DMS153 (cell line): ENCODE measurements around the gene PTBP1.

Source experiments
- DNase-seq: peaks from one replicate; lab custom pipeline; 2025; lab: John Stamatoyannopoulos, UW

The PTBP1 gene

DNA sequence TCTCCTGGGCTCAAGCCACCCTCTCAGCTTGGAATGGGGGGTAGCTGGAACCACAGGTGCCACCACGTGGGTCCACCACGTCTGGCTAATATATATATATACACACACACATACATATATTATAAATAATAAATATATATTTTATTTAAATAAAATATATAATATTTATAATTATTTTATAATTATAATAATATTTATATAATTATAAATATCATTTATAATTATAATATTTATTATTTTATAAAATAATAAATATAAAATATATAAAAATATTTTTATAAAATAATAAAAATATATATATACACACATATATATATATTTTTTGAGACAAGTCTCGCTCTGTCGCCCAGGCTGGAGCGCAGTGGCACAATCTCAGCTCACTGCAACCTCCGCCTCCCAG lies 57.3 kb downstream of the PTBP1 start:
- no peak for DNase-seq

DNA sequence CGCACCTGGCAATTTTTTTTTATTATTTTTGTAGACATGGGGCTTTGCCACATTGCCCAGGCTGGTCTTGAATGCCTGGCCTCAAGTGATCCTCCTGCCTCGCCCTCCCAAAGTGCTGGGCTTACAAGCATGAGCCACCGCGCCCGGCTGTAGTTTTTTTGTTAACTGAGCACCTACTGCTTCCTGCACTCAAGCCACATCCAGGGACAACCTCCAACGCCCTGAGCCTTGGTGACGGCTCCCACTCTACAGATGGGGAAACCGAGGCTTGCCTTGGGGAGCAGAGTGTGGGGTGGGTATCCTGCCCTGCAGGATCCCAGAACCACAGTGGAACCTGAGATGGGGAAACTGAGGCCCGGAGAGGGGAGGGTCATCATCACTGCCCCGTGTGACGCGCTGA lies 57.9 kb downstream of the PTBP1 start:
- no peak for DNase-seq

DNA sequence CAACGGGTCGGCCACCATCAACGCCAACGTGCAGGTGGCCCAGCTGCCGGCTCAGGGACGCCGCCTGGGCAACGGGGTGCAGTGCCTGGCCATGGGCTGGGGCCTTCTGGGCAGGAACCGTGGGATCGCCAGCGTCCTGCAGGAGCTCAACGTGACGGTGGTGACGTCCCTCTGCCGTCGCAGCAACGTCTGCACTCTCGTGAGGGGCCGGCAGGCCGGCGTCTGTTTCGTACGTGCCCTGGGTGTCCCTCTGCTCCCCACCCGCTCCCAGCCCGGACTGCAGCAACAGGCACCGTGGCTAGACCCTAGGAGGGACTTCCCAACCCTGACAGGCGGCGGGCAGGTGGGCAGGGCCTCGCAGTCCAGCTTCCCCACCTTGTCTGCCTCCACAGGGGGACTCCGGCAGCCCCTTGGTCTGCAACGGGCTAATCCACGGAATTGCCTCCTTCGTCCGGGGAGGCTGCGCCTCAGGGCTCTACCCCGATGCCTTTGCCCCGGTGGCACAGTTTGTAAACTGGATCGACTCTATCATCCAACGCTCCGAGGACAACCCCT lies 58.4 kb downstream of the PTBP1 start:
- DNase-seq = no peak

DNA sequence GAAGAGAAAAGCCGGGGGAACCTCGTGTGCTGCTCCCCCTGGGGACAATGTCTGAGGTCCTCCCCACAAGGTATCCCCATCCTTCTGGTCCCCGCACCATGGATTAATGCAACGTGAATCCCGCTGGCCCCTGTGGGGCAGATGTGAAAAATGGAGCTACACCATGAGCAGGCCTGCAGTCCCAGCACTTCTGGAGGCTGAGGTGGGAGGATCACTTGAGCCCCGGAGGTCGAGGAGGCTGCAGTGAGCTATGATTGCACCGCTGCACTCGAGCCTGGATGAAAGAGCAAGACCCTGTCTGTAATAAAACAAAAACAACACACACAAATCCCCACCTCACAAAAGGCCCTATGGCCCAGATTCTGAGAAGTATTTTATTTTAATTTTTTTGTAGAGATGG lies 61.0 kb downstream of the PTBP1 start:
- no peak for DNase-seq

DNA sequence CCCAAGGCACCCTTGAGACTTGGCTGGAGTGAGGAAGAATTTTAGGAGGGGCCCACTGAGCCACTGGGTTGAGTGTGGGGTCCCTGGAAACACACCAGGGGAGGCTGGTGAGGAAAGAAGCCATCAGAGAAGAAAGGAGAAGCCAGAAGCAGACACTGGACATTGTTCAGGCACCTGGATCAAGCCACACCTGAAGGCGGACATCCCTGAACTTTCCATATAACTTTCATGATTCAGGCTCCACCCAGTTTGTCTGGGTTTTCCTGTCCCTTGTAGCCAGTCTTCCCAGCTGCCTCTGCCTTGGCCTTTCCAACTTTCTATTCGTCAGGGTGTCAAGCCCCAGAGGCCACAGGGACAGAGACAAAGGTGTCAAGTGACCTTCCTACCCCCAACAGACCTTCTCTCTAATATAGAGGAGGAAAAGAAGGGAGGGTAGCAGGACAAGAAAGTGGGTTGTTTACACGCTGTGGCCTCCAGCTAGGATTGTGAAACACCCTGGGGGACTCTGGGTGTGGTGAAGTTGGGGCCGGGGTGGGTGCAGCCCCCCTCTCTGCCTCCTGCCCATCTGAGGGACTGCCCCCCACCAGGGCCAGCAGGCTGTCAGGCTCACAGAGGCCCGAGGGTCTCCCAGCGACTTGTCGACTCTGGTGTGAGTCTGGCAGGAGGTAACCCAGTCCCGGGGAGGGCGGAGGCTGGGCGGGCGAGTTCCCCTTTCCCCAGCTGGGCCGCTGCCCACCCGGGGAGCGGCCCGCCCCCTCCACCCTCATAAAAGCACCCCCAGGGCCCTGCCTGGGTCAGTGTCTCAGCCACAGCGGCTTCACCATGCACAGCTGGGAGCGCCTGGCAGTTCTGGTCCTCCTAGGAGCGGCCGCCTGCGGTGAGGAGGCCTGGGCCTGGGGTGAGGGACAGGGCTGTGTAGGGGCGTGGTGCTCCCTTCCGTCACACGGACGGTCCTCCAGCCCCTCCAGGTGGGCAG lies 61.9 kb downstream of the PTBP1 start, which contains the start of gene CFD:
Gene CFD, plus strand, starts transcription at position 797 of the 976 bp plus-strand sequence. Its CDS starts 26 bp downstream, at position 823.
- no peak for DNase-seq

DNA sequence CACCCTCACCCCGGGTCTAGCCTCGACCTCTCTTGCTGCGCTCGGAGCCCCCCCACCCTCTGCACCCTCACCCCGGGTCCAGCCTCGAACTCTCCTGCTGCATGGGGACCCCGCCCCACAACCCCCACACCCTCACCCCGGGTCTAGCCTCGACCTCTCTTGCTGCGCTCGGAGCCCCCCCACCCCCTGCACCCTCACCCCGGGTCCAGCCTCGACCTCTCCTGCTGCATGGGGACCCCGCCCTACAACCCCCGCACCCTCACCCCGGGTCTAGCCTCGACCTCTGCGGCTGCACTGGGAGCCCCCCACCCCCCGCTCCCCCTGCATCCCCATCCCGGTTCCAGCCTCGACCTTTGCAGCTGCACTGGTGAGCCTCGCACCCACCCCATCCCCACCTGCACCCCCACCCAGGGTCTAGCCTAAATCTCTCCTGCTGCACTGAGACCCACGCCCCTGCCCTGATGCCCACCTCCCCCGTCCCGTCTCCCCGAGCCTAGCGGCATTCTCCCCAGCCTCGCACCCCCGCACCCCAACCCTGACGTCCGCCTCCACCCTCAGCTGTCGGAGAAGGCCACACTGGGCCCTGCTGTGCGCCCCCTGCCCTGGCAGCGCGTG lies 64.0 kb downstream of the PTBP1 start:
- no peak for DNase-seq
